Left kidney (tissue), 2 donors: ENCODE measurements around the gene PRKN. TPM values are rescaled to one million over a fixed set of nuclear protein-coding genes. Genes with fewer than 3 reads are reported as not detected.
A peak's percentile ranks its signal among the peaks of the same experiment; 100 is the strongest.

ENCODE experiments used
- DNase-seq: peaks from one replicate; pipeline ENCODE4 v3.0.0-alpha.2; 2013
- polyA plus RNA-seq: library from polyadenylated mRNA; unstranded; fragments of 120-200 nt; gene quantifications from one replicate; pipeline ENCODE4 v1.2.1, GENCODE V29; 2013; ENCODE audit not compliant: insufficient read length

PRKN gene
- polyA plus RNA-seq, 1 donor: 7.7 TPM

DNA sequence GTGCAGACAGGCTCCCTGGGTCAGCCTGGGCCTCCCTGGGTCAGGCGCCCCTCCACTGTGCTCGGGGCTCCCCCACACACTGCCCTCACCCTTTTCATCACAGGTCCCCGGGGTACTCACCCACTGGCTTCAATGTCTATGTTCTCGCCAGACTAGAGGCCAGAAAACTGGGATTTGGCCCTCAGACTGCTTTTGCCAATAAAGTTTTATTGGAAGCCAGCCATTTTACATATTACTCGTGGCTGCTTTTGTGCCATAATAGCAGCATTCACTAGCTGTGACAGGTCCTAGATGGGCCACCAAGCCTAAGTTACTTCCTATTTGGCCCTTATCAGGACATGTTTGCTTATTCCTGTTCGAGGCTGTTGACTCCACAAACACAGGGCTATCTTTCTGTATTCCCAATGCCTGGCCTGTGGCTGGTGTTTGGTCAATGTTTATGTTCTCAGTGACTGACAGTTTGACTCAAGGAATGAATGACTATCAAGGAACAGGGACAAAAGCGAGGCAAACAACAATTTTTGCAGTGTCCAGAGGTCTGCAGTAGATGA lies 928.6 kb downstream of the PRKN start:
- no peak for DNase-seq

DNA sequence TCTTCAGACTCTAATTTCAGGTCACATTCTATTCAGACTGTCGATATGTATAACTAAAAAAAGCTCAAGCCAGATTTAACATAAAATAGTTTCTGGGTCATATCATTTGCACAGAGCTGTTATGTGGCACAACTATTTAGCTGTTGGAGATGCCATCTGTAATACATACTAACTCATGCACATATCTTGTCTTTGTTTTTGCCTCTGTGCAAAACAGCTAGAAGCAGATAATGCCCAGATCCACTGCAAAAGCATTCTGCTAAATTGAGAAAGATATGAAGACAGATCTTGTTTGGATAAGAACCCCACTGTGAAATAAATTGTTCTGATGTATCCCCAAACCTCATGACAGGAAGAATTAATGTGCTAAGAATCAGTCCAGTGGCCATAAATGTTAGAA lies 930.9 kb downstream of the PRKN start:
- DNase-seq: no peak

DNA sequence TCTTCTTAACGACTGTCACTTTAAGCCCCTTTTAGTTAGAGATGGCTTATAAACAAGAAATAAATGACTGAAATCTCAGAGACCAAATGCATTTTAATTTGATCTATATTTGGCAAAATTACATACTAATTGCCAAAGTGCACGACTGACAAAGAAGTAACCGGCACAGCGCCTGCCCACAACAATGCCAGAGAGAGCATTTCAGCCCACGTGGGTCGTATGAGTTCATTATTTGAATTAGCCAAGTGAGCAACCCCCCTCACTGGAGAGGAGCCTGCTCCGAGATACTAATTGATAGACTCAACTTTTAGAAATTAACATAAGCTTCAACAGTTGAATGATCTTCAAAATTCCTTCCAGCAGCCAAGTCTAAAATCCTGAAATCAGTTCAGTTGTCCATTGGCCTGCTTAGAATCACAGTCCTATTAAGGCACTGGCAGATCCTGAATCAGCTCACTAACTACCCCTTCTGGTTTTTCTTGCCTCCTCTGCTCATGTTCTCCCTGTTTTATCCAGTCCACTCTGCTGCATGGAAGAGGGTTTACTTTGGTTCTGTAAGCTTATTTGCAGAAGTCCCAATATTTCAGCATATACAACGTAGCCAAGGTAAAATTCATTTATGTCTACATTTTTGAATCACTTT lies 934.6 kb downstream of the PRKN start:
- no peak for DNase-seq

DNA sequence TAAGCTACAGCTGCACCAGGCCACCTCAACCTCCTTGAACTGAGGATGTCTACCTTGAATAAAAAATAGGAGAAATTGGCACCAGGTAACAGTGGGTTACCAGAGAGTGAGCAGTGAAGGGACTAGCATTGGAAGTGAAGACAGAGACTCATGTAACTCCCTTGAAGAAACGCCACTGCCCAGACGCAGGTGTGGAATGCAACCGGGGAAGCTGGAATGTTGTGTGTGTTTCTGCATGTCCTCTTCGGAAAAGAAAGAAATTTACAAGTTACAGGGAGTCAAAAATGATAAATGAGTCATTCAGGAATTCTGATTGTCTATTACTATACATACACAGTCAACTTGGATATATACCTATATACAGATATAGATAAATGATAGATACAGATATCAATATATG lies 939.0 kb downstream of the PRKN start:
- DNase-seq: no peak

DNA sequence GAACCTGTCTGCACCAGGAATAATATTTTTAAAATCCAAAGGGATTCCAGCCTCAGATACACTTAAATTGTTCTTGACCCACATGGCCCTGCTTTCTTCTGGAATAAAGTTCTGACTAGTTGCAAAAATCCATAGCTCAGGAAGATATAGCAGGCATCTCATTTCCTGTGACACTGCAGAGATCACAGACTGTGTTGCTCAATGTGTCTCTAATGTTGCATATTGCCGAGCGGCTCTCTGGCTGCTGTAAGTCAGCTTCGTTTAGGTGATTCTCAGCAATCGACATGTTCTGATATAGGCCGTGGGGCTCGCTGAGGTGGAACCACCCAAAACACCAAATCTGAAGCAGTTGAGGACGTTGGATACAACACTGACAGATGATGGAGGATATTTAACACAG lies 955.4 kb downstream of the PRKN start:
- DNase-seq: no peak

DNA sequence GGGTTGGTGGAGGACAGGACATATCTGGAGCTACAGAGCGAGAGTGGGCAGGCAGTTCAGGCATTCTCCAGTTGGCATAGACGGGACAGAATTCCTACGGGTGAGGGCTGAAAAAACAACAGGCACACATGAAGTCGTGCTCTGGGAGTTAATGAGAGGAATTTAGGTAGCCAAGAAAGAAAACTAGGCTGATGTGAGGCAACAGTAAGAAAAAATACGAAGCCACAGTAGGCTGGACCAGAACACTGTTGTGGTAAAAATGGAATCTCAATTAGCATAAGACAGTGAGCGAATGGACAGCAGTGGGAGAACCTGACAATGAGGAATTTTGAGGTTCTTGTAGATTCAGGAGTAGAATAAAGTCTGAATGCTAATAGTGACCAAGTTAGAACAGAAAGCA lies 965.6 kb downstream of the PRKN start:
- no peak for DNase-seq

DNA sequence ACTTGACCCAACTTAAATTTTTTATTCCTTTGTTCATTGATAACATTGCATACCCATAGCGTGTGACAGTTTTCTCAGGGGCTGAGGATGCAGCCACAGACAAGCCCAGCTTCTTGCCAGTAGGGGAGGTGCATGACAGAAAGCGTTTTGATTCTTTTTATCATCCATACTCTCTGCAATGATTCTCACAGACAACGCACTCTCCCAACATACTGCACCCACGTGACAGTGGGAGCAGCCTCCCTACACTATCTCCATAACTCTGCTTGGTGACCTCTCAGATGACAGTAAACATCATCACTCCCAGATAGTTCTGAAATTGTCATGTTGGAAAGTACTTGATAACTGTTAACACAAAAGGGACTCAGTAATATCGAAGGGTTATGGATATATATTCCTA lies 972.5 kb downstream of the PRKN start:
- DNase-seq: no peak

DNA sequence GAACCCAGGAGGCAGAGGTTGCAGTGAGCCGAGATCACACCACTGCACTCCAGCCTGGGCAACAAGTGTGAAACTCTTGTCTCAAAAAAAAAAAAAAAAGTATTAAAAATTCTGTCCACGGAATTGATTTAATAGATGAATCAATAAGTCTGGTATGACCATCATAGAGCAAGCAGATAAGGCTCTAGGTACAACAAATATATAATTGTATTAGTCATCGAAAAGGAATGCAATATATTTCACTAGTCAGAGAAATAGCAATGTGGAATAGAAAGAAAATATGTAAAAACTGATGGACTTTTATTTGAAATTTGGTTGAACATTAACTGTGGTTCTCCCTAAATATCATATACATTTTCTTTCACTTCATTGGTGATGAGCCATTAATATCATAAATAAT lies 976.9 kb downstream of the PRKN start:
- DNase-seq: no peak

DNA sequence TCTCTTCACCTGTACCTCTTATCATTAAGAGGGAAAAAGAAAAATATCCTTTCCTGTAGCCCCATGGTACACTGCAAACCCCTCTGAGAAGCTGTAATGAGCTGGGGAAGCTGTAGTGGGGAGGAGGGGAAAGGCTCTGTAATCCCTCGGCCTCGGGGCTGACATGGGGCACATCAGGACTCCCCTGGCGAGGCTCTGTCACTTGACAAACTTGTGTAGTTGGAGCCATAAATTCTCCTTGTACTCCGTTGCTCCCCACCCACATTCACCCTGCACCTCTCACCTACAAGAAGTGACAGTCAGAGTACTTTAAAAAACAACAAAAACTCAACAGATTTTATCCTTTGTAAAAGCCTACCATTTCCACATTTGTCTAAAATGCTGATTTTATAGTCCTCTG lies 978.0 kb downstream of the PRKN start:
- no peak for DNase-seq

DNA sequence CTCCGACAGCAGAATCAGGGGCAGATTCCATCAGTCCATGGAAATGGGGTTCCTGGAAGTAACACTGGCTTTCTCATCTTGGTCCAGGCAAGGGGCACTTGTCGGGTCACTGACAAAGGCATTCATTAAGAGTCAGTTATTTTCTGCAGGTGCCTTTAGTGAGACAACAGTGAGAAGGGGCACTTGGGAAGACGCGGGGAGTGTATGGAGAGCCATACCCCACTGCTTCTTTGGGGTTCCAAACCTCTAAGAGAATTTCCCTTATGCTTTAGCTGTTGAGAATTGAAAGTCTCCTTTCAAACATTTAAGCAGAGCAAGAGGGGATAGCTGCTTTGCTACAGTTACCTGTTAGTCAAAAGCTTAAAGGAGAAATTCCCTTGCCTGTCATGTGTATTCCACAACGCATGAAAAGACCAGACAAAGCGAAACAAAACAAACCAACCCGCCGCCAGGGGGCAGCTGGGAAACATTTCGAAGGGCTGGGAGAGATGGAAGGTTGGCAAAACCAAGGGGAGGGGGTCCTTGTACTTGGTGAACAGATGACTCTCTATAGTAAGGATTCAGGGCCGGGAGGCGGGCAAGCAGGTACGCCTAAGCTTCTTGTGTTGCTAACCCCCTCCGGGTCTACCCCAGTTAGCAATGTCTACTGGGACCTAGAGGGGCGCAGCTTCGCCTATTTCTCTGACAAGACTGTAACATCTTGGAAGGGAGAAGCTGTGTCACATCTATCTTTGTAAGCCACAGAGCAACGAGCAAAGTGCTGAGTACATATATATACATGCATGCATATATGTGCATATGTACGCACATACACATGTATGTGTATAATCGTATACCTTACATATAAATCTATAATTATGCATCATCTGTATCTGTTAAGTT lies 978.8 kb downstream of the PRKN start:
- DNase-seq: peak; percentile 71

DNA sequence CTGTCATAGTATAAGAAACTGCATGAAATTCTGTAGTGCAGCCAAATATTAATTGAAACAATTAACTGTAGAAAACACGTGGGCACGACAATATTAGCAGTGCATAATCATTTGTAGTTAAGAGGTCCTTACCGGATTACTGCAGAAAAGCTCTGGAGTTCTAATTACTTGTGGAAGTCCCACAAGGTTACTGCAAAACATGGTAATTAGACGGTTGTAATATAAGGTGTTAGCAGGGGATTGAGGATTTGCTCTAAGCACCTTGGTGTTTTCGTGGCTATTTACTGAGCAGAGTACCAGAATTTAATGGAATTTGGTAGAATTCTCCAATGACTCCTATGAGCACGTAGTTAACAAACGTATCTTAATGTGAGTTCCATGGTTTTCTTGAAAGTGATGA lies 980.1 kb downstream of the PRKN start:
- DNase-seq: no peak

DNA sequence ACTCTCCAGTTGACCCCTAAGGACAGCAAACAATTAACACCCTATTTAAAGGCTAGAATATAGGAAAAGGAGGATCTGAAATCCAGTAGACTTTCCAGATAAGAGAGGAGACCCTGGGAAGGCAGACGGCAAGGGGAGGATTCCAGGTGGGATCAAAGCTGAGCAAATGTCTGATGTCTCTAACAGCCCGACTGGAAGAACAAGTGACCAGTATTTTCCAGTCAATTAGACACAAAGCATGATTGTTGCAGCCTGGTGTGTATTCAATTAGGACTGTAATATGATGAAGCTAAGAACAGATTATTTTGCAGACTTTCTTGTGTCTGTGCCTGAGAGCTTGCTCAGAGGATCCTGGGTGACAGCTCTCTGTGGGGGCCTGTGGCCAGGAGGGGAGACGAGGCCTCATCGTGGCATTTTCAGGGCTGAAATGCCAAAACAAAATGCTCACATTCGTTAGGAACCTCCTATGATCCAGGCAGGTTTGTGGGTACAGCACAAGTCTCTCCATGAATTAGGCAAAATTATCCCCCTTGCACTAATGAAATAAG lies 981.9 kb downstream of the PRKN start:
- no peak for DNase-seq

DNA sequence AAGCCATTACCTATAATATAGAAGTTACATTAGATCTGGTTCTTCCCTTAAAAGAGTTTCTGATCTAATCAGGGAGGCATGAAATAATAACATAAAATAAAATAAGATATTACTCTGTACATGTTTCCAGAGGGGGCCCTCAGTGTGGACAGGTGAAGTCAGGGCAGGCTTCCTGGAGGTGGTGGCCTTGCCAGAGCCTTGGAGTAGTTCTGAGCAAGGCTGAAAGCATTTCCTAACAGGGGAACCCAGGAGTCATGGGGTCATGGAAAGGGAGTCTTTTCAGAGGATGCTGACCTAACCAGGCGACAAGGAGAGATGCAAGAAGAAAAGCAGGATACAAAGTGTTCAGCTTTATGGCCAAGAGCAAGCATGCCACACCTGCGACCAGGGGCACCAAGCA lies 982.4 kb downstream of the PRKN start:
- DNase-seq: no peak

DNA sequence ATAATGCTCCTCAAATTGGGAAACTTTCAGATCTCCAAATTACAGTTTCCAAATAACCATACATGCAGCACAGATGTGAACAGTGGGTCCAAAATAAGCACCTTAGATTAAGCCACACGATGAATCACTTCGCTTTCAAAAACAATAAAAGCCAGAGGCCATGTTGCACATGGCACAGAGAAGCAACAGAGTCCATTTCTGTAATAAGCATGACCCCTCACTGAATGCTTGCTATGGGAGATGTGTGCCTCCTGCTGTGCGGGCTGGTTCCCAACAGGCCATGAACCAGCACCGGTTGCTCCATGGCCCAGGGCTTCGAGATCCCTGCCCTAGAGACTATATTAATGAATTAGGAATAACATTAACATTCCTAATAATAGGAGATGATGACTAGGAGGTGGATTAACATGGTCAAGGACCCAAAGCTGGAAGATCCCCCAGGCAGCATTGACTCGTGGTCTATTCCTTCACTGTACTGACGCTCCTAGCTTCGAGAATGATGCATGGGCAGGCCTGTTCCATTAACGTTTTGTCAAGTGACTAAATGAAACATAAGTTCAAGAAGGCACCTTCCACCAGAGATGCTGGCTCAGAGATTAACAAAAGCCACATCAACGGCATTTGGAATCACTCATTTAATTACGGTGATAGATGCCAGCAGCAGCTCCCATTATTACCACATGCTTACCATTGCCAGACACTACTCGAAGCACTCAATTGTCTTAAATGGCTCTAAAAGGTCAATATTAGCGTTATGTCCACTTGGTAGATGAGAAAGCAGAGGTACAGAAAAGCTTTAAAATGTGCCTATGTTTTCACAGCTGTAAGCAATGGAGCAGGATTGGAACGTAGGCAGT lies 983.1 kb downstream of the PRKN start:
- DNase-seq: no peak

DNA sequence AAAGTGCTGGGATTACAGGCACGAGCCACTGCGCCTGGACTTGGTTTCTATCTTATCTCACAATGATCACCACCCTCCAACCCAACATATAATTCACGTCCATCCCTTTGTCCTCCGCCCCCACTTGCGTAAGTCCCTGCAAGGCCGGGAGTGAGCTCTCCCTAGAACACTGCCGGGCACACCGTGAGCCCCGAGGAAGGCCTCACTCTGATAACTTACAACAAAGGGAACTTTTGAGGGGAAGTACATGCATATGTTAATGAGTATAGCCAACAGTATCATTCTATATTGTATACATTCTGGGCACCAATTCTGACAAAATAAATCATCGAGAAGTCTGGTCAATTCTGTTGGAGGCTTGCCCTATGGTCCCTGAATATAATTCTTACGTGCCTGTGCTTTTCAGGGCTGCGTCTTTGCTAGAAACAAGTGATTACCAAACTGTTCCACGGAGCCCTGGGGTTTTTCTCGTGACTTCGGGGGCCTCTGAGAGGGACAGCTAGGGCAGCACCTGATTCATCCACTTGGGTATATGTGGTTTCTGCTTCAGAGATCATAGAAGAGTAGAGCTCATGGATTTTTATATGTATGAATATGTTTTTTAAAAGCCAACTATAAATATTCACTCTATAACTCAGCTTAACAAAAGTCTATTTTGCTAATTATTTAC lies 983.9 kb downstream of the PRKN start:
- no peak for DNase-seq

DNA sequence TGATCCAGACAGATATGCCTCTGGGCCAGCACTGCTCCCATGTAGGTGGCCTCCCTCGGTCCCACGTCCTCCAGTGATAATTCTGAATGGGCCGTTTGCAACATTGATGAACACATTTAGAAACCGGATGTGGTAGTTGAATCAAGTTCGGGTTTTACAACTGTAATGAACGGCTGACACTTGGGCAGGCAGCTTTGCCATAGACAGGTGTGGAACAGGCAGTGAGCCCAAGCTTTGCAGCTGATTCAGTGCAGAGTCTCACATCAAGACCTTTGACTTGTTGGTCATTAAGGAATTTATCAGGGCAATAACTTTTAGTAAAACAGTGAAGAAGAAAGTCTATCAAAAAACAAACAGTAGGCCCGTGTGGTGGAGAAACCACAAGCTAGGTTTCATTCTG lies 987.1 kb downstream of the PRKN start:
- DNase-seq: no peak

DNA sequence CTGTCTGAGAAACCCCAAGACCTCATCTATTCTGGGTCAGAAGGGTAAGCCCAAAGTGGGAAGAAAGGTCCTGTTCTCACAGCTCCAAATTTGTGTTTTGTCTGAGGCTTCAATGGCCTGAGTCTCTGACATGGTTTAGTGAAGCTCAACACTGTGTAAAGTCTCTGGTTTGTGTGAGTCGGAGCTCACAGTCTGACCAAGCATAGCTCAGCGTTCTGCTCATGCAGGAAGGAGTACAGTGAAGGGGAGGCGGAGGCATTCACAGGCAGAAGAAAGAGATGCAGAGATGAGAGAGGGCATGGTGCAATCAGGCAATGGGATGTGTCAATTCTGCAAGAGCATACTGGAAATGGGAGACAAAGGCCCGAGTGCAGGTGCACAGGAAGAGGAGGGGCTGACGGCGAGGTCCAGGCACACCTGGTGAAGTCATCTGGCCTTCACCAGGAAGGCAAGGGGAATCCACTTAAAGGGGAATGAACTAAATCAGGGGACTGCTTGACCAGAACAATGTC lies 990.7 kb downstream of the PRKN start:
- no peak for DNase-seq

DNA sequence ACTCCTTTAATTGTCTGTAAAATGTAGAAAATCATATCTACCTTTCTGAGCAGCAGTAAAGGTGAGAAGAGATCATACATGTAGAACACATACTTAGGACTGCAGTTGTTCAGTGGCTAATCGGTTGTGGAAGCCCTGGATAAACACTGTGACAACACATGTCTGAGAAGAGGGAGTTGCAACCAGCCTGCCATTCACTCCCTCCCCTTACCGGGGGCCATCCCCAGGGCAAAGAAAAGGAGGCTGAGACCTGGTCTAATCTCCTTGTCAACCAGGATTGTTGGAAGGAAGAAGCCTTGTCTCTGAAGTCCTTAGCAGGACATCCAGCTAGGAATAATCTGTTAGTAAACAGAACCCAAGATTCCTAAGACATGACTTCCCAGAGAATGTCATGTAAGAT lies 991.2 kb downstream of the PRKN start:
- no peak for DNase-seq

DNA sequence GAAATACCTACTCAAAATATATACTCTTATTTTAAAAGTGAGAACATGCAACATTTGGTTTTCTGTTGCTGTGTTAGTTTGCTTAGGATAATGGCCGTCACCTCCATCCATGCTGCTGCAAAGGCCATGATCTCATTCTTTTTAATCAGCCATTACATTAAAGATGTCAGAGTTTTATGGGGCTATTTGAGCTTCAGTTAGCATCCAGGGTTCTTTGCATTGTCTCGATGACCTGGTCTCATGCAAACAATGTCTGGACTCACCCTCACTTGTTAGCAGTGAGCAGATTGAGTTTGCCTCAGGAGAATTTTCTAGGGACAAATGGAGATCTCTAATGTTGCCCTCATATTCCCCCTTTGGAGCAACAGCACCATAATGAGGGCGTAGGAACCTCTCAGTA lies 995.0 kb downstream of the PRKN start:
- DNase-seq: peak; percentile 14

DNA sequence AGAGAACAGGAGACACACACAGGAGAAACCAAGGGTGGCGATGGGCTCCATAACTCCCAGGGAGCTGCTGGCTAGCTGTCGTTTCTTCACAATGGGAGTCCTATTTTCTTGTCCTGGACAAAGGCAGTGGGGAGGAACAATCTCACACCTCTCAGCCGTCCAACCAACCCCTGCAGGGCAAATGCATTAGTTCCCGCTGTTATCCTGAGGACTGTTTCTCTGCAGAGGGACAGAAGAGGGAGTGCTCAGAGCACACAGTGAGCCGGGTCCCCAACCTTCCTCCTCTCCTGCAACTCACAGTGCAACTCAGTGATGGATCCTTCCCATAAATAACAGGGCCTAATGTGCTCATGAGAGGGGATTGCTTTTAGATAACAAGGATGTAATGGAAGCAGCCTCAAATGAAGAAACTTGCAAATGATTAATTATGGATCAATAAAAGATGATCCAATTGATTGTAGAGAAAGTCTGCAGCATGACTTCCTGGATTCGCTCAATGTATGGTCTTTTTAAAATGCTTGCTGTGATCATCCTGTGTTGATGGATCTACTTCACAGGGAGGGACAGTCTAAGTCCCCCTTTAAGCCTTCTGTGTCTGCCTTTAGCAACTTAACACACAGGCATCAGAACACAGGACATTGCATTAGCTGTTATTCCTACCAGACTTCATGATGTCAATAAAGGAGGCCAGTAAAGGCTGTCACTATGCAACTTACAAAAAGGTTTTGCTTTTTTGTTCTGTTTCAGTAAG lies 1000.3 kb downstream of the PRKN start:
- no peak for DNase-seq

DNA sequence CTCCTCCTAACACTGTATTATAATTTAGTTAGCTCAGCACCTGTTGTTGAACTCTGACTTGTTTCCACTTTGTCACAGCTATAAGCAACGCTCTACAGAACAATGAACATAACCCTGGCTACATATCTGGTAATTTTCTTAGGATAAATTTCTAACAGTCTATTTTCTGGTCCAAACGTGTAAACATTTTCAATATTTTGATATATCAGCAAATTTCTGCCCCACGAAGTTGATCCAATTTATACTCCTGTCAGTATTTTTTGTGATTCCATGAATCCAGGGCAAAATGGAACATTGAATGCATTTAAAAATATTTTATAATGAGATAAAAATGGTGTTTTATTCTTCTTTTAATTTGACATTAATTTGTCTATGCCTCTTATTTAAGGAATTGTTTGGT lies 1005.2 kb downstream of the PRKN start:
- DNase-seq: no peak
